Measurements from ENCODE around the gene CMTM8.

CMTM8 gene

GRCh38 chr3:32340039-32340438 lies 101.6 kb downstream of the CMTM8 start:
- H3K4me3 ChIP-seq (ENCODE audit: low read depth, low read length): no peak overlapping the region
- H3K9ac ChIP-seq (ENCODE audit: low read length): no peak overlapping the region
- H3K9me3 ChIP-seq (ENCODE audit: control insufficient read depth, insufficient read depth, low read depth, low read length): no peaks in the 10 kb centered on the region
- H3K36me3 ChIP-seq (ENCODE audit: control insufficient read depth, insufficient read depth, low read length): no peaks in the 10 kb centered on the region
- 0 out of 2 replicates have a peak, but pooled peaks cover 3% of the 10 kb centered on the region for H3K4me1 ChIP-seq (ENCODE audit: control insufficient read depth, insufficient read depth, low read length)
- H3K27me3 ChIP-seq (ENCODE audit: control insufficient read depth, insufficient read depth, low read length): no peaks in the 10 kb centered on the region
- H3K27ac ChIP-seq (ENCODE audit: low read depth, low read length): no peak overlapping the region

- H3K9ac ChIP-seq (ENCODE audit: low read length): no peak overlapping the region
- no peaks in the 10 kb centered on the region for H3K36me3 ChIP-seq (ENCODE audit: control insufficient read depth, insufficient read depth, low read length)
- no peak overlapping the region for H3K4me3 ChIP-seq (ENCODE audit: low read depth, low read length)
- H3K27ac ChIP-seq (ENCODE audit: low read depth, low read length): no peak overlapping the region
- H3K9me3 ChIP-seq (ENCODE audit: control insufficient read depth, insufficient read depth, low read depth, low read length): no peaks in the 10 kb centered on the region
- H3K4me1 ChIP-seq (ENCODE audit: control insufficient read depth, insufficient read depth, low read length): 0 out of 2 replicates have a peak, but pooled peaks cover 3% of the 10 kb centered on the region
- H3K27me3 ChIP-seq (ENCODE audit: control insufficient read depth, insufficient read depth, low read length): no peaks in the 10 kb centered on the region
Observed at GRCh38 chr3:32340611-32341365, 102.3 kb downstream of the CMTM8 start.

- no peaks in the 10 kb centered on the region for H3K9me3 ChIP-seq (ENCODE audit: control insufficient read depth, insufficient read depth, low read depth, low read length)
- no peaks in the 10 kb centered on the region for H3K36me3 ChIP-seq (ENCODE audit: control insufficient read depth, insufficient read depth, low read length)
- H3K4me3 ChIP-seq (ENCODE audit: low read depth, low read length): no peak overlapping the region
- no peak overlapping the region for H3K27ac ChIP-seq (ENCODE audit: low read depth, low read length)
- H3K27me3 ChIP-seq (ENCODE audit: control insufficient read depth, insufficient read depth, low read length): no peaks in the 10 kb centered on the region
- peaks cover 28% of the 10 kb centered on the region for H3K4me1 ChIP-seq (ENCODE audit: control insufficient read depth, insufficient read depth, low read length)
- no peak overlapping the region for H3K9ac ChIP-seq (ENCODE audit: low read length)
Observed at GRCh38 chr3:32347343-32348125, 109.1 kb downstream of the CMTM8 start.

- Histone ChIP-seq H3K27me3 (ENCODE audit: control insufficient read depth, insufficient read depth, low read length) (no peaks in the 10 kb centered on the region), H3K36me3 (ENCODE audit: control insufficient read depth, insufficient read depth, low read length) (no peaks in the 10 kb centered on the region), H3K4me1 (ENCODE audit: control insufficient read depth, insufficient read depth, low read length) (peaks cover 28% of the 10 kb centered on the region), H3K27ac (ENCODE audit: low read depth, low read length) (no peak overlapping the region), H3K4me3 (ENCODE audit: low read depth, low read length) (no peak overlapping the region), H3K9me3 (ENCODE audit: control insufficient read depth, insufficient read depth, low read depth, low read length) (no peaks in the 10 kb centered on the region), H3K9ac (ENCODE audit: low read length) (no peak overlapping the region)
Observed at GRCh38 chr3:32349184-32349583, 110.7 kb downstream of the CMTM8 start.

GRCh38 chr3:32352563-32352962 lies 114.1 kb downstream of the CMTM8 start:
- Histone ChIP-seq H3K27me3 (ENCODE audit: control insufficient read depth, insufficient read depth, low read length) (no peaks in the 10 kb centered on the region), H3K4me1 (ENCODE audit: control insufficient read depth, insufficient read depth, low read length) (peaks cover 22% of the 10 kb centered on the region), H3K36me3 (ENCODE audit: control insufficient read depth, insufficient read depth, low read length) (no peaks in the 10 kb centered on the region)

GRCh38 chr3:32353351-32353750 lies 114.9 kb downstream of the CMTM8 start:
- H3K4me1 ChIP-seq (ENCODE audit: control insufficient read depth, insufficient read depth, low read length): peaks cover 14% of the 10 kb centered on the region; the same call in 1 of the 2 replicates

More at GRCh38 chr3:32352563-32352962, 114.1 kb downstream of the CMTM8 start:
- H3K27ac ChIP-seq (ENCODE audit: low read depth, low read length): no peak overlapping the region
- H3K4me3 ChIP-seq (ENCODE audit: low read depth, low read length): no peak overlapping the region
- H3K9ac ChIP-seq (ENCODE audit: low read length): no peak overlapping the region
- no peaks in the 10 kb centered on the region for H3K9me3 ChIP-seq (ENCODE audit: control insufficient read depth, insufficient read depth, low read depth, low read length)

GRCh38 chr3:32354362-32354778 lies 115.9 kb downstream of the CMTM8 start:
- H3K36me3 ChIP-seq (ENCODE audit: control insufficient read depth, insufficient read depth, low read length): no peaks in the 10 kb centered on the region
- H3K27me3 ChIP-seq (ENCODE audit: control insufficient read depth, insufficient read depth, low read length): no peaks in the 10 kb centered on the region
- H3K9ac ChIP-seq (ENCODE audit: low read length): no peak overlapping the region
- no peak overlapping the region for H3K27ac ChIP-seq (ENCODE audit: low read depth, low read length)
- no peaks in the 10 kb centered on the region for H3K9me3 ChIP-seq (ENCODE audit: control insufficient read depth, insufficient read depth, low read depth, low read length)
- H3K4me1 ChIP-seq (ENCODE audit: control insufficient read depth, insufficient read depth, low read length): peaks cover 9% of the 10 kb centered on the region
- no peak overlapping the region for H3K4me3 ChIP-seq (ENCODE audit: low read depth, low read length)

More at GRCh38 chr3:32353351-32353750, 114.9 kb downstream of the CMTM8 start:
- Histone ChIP-seq H3K4me3 (ENCODE audit: low read depth, low read length) (no peak overlapping the region), H3K36me3 (ENCODE audit: control insufficient read depth, insufficient read depth, low read length) (no peaks in the 10 kb centered on the region), H3K9ac (ENCODE audit: low read length) (no peak overlapping the region), H3K27ac (ENCODE audit: low read depth, low read length) (no peak overlapping the region), H3K27me3 (ENCODE audit: control insufficient read depth, insufficient read depth, low read length) (no peaks in the 10 kb centered on the region), H3K9me3 (ENCODE audit: control insufficient read depth, insufficient read depth, low read depth, low read length) (no peaks in the 10 kb centered on the region)

- Histone ChIP-seq H3K4me1 (ENCODE audit: control insufficient read depth, insufficient read depth, low read length) (peaks cover 15% of the 10 kb centered on the region), H3K27ac (ENCODE audit: low read depth, low read length) (no peak overlapping the region), H3K27me3 (ENCODE audit: control insufficient read depth, insufficient read depth, low read length) (no peaks in the 10 kb centered on the region), H3K9ac (ENCODE audit: low read length) (no peak overlapping the region), H3K9me3 (ENCODE audit: control insufficient read depth, insufficient read depth, low read depth, low read length) (no peaks in the 10 kb centered on the region), H3K4me3 (ENCODE audit: low read depth, low read length) (no peak overlapping the region), H3K36me3 (ENCODE audit: control insufficient read depth, insufficient read depth, low read length) (no peaks in the 10 kb centered on the region)
Observed at GRCh38 chr3:32355751-32356291, 117.3 kb downstream of the CMTM8 start.

- no peaks in the 10 kb centered on the region for H3K9me3 ChIP-seq (ENCODE audit: control insufficient read depth, insufficient read depth, low read depth, low read length)
- no peaks in the 10 kb centered on the region for H3K27me3 ChIP-seq (ENCODE audit: control insufficient read depth, insufficient read depth, low read length)
- peaks cover 15% of the 10 kb centered on the region for H3K4me1 ChIP-seq (ENCODE audit: control insufficient read depth, insufficient read depth, low read length)
- no peak overlapping the region; the same call in 1 of the 2 replicates for H3K27ac ChIP-seq (ENCODE audit: low read depth, low read length)
- H3K9ac ChIP-seq (ENCODE audit: low read length): no peak overlapping the region
- H3K4me3 ChIP-seq (ENCODE audit: low read depth, low read length): no peak overlapping the region
- no peaks in the 10 kb centered on the region for H3K36me3 ChIP-seq (ENCODE audit: control insufficient read depth, insufficient read depth, low read length)
Observed at GRCh38 chr3:32359766-32360492, 121.4 kb downstream of the CMTM8 start.

- Histone ChIP-seq H3K4me1 (ENCODE audit: control insufficient read depth, insufficient read depth, low read length) (peaks cover 15% of the 10 kb centered on the region), H3K27ac (ENCODE audit: low read depth, low read length) (no peak overlapping the region; the same call in 1 of the 2 replicates), H3K9ac (ENCODE audit: low read length) (no peak overlapping the region), H3K36me3 (ENCODE audit: control insufficient read depth, insufficient read depth, low read length) (no peaks in the 10 kb centered on the region), H3K9me3 (ENCODE audit: control insufficient read depth, insufficient read depth, low read depth, low read length) (no peaks in the 10 kb centered on the region), H3K4me3 (ENCODE audit: low read depth, low read length) (no peak overlapping the region), H3K27me3 (ENCODE audit: control insufficient read depth, insufficient read depth, low read length) (no peaks in the 10 kb centered on the region)
Observed at GRCh38 chr3:32360493-32360827, 122.0 kb downstream of the CMTM8 start.

Measured in HUES6 (cell line).